Choroid plexus epithelial cell (primary cell): Measurements from ENCODE around the gene PGM1.
A peak's percentile ranks its signal among the peaks of the same experiment; 100 is the strongest.

Experiments
- DNase-seq: peaks from one replicate; pipeline ENCODE4 v3.0.0-alpha.2; 2010; ENCODE audit warnings: low read depth
- H3K4me3 ChIP-seq: 2 replicates; pipeline ENCODE4 v1.5.1; 2011; ENCODE audit warnings: low read depth, mild to moderate bottlenecking, control low read depth, low read length, moderate library complexity
- TF ChIP-seq, protein P1 (sequence below): conservative IDR thresholded peaks from 2 replicates; pipeline ENCODE4 v1.5.1; 2011; ENCODE audit warnings: low read depth, mild to moderate bottlenecking, control low read depth, inconsistent platforms, low read length, moderate library complexity

PGM1 gene

DNA sequence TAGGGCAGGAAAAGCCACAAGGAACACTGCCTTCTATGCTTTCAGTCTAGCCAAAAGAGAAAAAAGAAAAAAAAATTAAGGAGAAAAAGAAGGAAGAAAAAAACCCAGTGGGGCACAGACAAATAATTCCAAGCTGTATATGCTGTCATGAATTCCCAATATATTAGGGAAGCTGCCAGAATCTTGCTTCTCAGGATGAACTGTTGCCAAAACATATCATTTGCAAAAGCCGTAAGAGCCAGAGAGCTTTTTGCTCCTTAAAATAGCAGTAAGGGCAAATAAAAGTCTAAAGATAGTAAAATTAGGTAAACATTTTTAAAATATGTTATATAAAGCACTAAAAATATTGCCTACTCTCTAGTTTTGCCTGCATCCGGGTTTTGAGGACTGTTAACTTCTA lies 52.1 kb downstream of the PGM1 start:
- TF ChIP-seq, protein P1, sequence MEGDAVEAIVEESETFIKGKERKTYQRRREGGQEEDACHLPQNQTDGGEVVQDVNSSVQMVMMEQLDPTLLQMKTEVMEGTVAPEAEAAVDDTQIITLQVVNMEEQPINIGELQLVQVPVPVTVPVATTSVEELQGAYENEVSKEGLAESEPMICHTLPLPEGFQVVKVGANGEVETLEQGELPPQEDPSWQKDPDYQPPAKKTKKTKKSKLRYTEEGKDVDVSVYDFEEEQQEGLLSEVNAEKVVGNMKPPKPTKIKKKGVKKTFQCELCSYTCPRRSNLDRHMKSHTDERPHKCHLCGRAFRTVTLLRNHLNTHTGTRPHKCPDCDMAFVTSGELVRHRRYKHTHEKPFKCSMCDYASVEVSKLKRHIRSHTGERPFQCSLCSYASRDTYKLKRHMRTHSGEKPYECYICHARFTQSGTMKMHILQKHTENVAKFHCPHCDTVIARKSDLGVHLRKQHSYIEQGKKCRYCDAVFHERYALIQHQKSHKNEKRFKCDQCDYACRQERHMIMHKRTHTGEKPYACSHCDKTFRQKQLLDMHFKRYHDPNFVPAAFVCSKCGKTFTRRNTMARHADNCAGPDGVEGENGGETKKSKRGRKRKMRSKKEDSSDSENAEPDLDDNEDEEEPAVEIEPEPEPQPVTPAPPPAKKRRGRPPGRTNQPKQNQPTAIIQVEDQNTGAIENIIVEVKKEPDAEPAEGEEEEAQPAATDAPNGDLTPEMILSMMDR, result no peak
- no peak overlapping the region for H3K4me3 ChIP-seq
- DNase-seq, result no peak

DNA sequence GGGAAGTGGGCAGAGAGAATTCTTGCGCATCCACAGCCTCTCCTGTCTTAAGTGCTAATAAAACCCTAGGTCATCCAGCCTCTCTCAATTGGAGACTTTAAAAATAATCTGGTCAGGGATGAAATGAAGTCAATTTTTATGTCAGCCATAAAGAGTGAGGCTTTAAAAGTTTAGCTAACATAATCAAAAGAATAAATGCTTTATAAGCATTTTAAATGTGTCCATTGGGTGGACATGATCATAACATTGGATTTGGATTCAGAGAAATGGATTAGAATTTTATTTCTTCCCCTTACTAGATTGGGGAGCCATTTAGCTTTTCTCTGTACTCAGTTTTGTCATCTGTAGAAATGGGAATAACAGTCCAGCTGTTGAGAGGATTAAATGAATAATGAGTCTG lies 55.5 kb downstream of the PGM1 start:
- no peak for DNase-seq
- no peak overlapping the region for H3K4me3 ChIP-seq
- TF ChIP-seq, protein P1, result no peak

DNA sequence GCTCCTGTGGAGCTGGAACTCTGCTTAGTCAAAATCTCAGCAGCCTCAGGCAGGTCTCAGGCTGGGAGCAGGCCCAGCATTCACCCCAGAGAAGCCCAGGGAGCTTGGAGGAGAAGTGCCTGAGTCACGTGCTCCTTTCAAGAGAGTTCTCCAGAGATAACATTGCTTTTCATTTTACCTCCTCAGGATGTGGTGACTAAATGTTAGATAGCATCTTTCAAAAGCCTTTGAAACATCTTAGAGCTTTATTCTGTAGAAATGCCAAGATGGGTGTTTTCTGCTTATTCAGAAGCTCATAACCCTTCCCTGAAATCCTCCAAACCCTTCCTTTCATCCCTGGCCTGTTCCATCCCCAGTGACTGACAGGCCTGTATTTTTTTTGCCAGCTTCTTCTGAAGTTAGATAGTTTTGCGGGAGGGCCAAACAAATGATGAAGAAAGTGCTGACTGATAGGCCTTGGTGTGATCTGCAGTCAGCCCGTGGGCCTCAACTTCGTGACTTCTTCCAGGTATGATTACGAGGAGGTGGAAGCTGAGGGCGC lies 58.0 kb downstream of the PGM1 start:
- no peak overlapping the region for H3K4me3 ChIP-seq
- TF ChIP-seq, protein P1, result no peak
- peak; percentile 80 for DNase-seq

DNA sequence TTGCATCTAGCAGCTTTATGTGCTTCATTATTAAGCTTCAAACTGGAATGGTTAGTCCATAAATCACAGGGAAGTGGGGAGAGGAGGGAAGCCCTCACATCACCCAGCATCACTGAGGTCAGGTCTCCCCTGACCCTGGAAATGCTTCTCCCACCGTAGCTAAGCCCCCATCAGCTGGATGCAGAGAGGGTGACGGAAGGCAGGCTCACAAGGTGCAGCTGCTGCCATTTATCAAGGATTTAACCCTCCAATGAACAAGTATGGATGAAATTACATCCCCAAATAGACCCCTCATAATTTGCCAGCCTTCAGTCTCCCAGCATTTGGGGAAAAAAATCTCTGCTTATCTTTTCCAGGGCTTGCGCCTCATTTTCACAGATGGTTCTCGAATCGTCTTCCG lies 60.8 kb downstream of the PGM1 start:
- TF ChIP-seq, protein P1, result no peak
- DNase-seq, result no peak
- H3K4me3 ChIP-seq, result no peak overlapping the region

DNA sequence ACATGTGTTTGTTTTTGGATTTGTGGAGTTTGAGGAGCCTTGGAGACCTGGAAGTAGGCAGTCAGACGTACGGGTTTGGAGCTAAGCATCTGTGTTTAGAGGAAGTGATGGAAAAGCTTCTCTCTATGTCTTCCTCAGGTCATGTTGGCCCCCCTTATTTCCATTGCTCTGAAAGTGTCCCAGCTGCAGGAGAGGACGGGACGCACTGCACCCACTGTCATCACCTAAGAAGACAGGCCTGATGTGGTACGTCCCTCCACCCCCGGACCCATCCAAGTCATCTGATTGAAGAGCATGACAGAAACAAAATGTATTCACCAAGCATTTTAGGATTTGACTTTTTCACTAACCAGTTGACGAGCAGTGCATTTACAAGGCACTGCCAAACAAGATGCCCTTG lies 66.2 kb downstream of the PGM1 start:
- no peak for DNase-seq
- no peak overlapping the region for H3K4me3 ChIP-seq
- TF ChIP-seq, protein P1, result no peak

DNA sequence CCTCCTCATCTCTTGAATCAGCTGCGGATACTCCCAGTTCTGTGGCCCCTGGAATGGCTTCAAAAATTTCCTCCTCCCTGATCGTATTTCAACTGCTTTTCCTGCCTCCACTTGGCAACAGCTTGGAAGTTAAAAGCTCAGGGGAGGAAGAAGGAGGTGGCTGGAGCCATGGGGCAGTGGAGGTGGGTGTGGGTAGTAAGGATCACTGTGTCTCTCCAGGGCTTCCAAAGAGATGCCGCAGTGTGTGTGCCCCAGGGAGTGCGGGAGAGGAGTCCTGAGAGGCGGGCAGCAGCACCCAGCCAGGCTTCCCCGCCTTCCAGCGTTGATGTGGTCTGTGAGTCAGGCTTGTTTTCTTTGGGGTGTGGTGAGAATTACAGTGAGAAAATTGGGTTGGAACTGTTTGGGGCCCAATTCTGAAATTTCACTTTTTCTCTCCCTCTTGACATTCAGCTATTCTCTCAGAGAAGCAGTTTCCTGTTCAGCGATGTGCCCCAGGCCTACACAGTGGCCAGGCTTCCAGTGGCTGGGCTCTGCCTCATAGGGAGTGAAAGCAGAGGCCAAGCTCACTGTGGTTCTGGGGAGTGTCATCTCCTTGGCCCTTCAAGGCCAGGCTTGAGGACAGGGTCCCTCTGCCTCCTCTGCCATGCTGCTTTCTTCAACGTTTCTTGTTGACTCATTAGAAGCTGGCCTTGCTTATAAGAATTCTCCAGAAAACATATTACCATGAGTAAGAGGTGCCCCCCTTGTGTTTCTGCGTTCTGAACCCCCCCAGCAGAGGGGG lies 69.0 kb downstream of the PGM1 start:
- no peak overlapping the region for H3K4me3 ChIP-seq
- peak; percentile 73 for DNase-seq
- TF ChIP-seq, protein P1, result no peak

DNA sequence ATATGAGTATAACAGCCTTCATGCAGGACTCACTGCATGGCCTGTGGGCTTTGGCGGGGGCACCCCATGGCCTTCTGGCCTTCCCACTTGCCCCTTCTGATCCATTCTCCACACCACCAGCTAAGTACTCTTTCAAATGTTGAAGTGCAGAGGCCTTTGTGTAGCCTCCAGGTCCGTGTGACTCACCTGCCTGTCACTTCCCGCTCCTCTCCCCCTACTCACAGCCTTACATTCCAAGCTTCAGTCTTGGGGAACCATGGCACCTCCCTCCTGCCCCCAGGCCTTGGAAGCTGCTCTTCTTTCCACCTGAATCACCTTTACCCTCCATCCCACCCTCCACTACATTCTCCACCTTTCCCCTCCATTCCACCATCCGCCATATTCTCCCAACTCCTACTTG lies 69.6 kb downstream of the PGM1 start:
- H3K4me3 ChIP-seq, result no peak overlapping the region
- TF ChIP-seq, protein P1, result no peak
- DNase-seq, result no peak
